OCI-LY1 (cell line): ENCODE measurements around the gene PDZD7.

ENCODE experiments used
- CTCF ChIP-seq: fragments of 200-600 bp; sonication (generic), shearing (Covaris generic); IDR thresholded peaks from 2 replicates; pipeline ENCODE4 v1.5.1; 2017; ENCODE audit warnings: mild to moderate bottlenecking, antibody characterized with exemption, low read length, moderate library complexity, mixed read lengths
- EZH2 ChIP-seq: fragments of 200-600 bp; sonication (generic), shearing (Covaris generic); IDR thresholded peaks from 2 replicates; pipeline ENCODE4 v1.8.0; 2017; ENCODE audit warnings: borderline replicate concordance, mixed run types, mild to moderate bottlenecking, antibody characterized with exemption, low read length, moderate library complexity, mixed read lengths

DNA sequence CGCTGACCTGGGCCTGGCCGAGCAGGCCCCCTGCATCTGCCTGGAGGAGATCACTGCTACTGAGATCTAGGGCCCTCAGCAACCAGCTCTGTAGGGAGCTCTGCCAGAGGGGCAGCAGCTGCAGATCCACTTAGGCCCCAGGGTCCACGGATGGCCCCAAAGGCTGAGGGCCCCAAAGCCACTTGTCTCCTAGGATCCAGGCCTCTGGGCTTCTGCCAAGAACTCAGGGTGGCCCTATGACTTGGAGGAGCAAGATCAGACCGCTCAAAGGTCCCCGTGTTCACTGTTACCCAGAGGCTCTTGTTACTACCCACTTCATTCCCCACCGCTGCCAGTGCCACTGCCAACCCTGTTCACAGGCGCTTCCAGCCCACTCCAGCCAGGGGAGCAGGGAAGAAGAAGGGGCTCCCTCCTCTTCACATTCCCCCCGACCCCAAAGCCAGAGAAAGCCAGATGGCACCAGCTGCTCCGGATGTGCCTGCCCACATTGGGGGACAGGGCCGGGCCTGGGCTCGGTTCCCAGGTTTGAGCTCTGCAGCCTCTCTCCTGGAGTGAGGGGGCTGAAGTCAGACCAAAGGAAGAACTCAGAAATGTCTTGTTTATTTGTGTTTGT lies 23.7 kb downstream of the PDZD7 start:
- no peak for TF ChIP-seq CTCF
- TF ChIP-seq EZH2: no peak
